GM23338 (cell line): ENCODE measurements around the gene CRAMP1. TPM values are rescaled to one million over a fixed set of nuclear protein-coding genes. Genes with fewer than 3 reads are reported as not detected.

Experiments used
- ATAC-seq: fragments of 200-7000 bp; cut with Tn5 transposase; 3 replicates; pipeline ENCODE4 v1.9.1; 2020
- DNase-seq: peaks from one replicate; pipeline ENCODE4 v3.0.0-alpha.2; 2015; ENCODE audit warnings: low spot score
- H2AFZ ChIP-seq: fragments of 200-600 bp; sonication (generic); 2 replicates; pipeline ENCODE4 v1.8.0; 2016; ENCODE audit warnings: antibody characterized with exemption, mild to moderate bottlenecking, moderate library complexity
- H3F3A ChIP-seq: fragments of 200-600 bp; sonication (generic); replicated peaks from 2 replicates; pipeline ENCODE4 v1.8.0; 2017; ENCODE audit warnings: antibody characterized with exemption, mixed run types, low read depth
- H3K27ac ChIP-seq: fragments of 200-600 bp; sonication (generic); 2 replicates; pipeline ENCODE4 v1.6.1; 2016; ENCODE audit warnings: low read depth
- H3K27me3 ChIP-seq: fragments of 200-600 bp; sonication (generic); 2 replicates; pipeline ENCODE4 v1.8.0; 2016; ENCODE audit warnings: mild to moderate bottlenecking, mixed run types, moderate library complexity; ENCODE audit not compliant: insufficient read depth
- H3K36me3 ChIP-seq: fragments of 200-600 bp; sonication (generic); 2 replicates; pipeline ENCODE4 v1.8.0; 2016; ENCODE audit warnings: mild to moderate bottlenecking; ENCODE audit not compliant: insufficient read depth
- H3K4me1 ChIP-seq: fragments of 200-600 bp; sonication (generic); 2 replicates; pipeline ENCODE4 v1.8.0; 2016; ENCODE audit warnings: mild to moderate bottlenecking, moderate library complexity; ENCODE audit not compliant: insufficient read depth
- H3K4me2 ChIP-seq: fragments of 200-600 bp; sonication (generic); 2 replicates; pipeline ENCODE4 v1.7.1; 2017; ENCODE audit warnings: mixed run types
- H3K4me3 ChIP-seq: fragments of 200-600 bp; sonication (generic); 2 replicates; pipeline ENCODE4 v1.6.1; 2016; ENCODE audit warnings: mixed run types
- H3K79me2 ChIP-seq: fragments of 200-600 bp; sonication (generic); replicated peaks from 2 replicates; pipeline ENCODE4 v1.8.0; 2017; ENCODE audit warnings: mild to moderate bottlenecking; ENCODE audit not compliant: insufficient read depth
- H3K9me2 ChIP-seq: fragments of 200-600 bp; sonication (generic); 2 replicates; pipeline ENCODE4 v1.8.0; 2017; ENCODE audit not compliant: insufficient read depth
- H4K20me1 ChIP-seq: fragments of 200-600 bp; sonication (generic); replicated peaks from 2 replicates; pipeline ENCODE4 v1.8.0; 2017; ENCODE audit warnings: mild to moderate bottlenecking; ENCODE audit not compliant: insufficient read depth
- H3K27ac Mint-ChIP-seq: 2 replicates; pipeline ENCODE4 v1.8.0; 2020; ENCODE audit warnings: inconsistent platforms, mild to moderate bottlenecking, moderate library complexity, mixed read lengths
- H3K27me3 Mint-ChIP-seq: 3 replicates; pipeline ENCODE4 v1.8.0; 2022; ENCODE audit warnings: low read depth, mild to moderate bottlenecking, moderate library complexity, mixed read lengths, inconsistent platforms; ENCODE audit not compliant: insufficient read depth, poor library complexity
- H3K36me3 Mint-ChIP-seq: 3 replicates; pipeline ENCODE4 v1.8.0; 2021; ENCODE audit warnings: low read depth, mild to moderate bottlenecking, inconsistent platforms, moderate library complexity, mixed read lengths
- H3K4me1 Mint-ChIP-seq: 3 replicates; pipeline ENCODE4 v1.8.0; 2020; ENCODE audit warnings: mild to moderate bottlenecking, inconsistent platforms, mixed read lengths
- H3K4me3 Mint-ChIP-seq: 3 replicates; pipeline ENCODE4 v1.8.0; 2021; ENCODE audit warnings: moderate library complexity, mild to moderate bottlenecking, inconsistent platforms, mixed read lengths
- H3K9me3 Mint-ChIP-seq: 3 replicates; pipeline ENCODE4 v1.8.0; 2020; ENCODE audit warnings: moderate library complexity, mild to moderate bottlenecking, inconsistent platforms, mixed read lengths
- EZH2phosphoT487 ChIP-seq: fragments of 200-600 bp; sonication (generic); IDR thresholded peaks from one replicate; pipeline ENCODE4 v1.8.1; 2018; ENCODE audit warnings: antibody characterized with exemption; ENCODE audit not compliant: unreplicated experiment
- JUNB ChIP-seq: IDR thresholded peaks from one replicate; pipeline ENCODE4 v1.6.1; 2016; ENCODE audit warnings: antibody characterized with exemption; ENCODE audit not compliant: unreplicated experiment
- ZNF331 ChIP-seq: fragments of 250-450 bp; sonication (Bioruptor Pico); IDR thresholded peaks from 2 replicates; pipeline ENCODE4 v1.5.0; 2020; ENCODE audit warnings: low read depth, mild to moderate bottlenecking, moderate library complexity
- polyA plus RNA-seq: library from polyadenylated mRNA; unstranded; fragments of >200 nt; fragmentation: Nextera tagmentation; extraction: Ambion mirVana; gene quantifications from 2 replicates; pipeline ENCODE4 v1.2.1, GENCODE V29; 2016
- total RNA-seq: library from RNA; depleted of rRNA; stranded (reverse); fragments of >200 nt; shearing (Covaris generic); gene quantifications from 2 replicates; pipeline ENCODE4 v1.2.3, GENCODE V29; 2014
- TF ChIP-seq, protein P1 (sequence below): fragments of 250-450 bp; sonication (Bioruptor Pico); IDR thresholded peaks from 2 replicates; pipeline ENCODE4 v1.5.0; 2020; ENCODE audit warnings: mild to moderate bottlenecking, moderate library complexity
- TF ChIP-seq, protein P2 (sequence below), 2 experiments: fragments of 200-600 bp in 1 of 2; sonication (generic) in 1 of 2; conservative IDR thresholded peaks; 2 replicates each; pipeline versions ENCODE4 v1.5.1 to v1.6.1; 2016 to 2017; ENCODE audit warnings: antibody characterized with exemption in 2 of 2, low read depth in 2 of 2, mild to moderate bottlenecking in 2 of 2, moderate library complexity in 1 of 2
- TF ChIP-seq, protein P3 (sequence below): IDR thresholded peaks from one replicate; pipeline ENCODE4 v1.6.1; 2018; ENCODE audit warnings: antibody characterized with exemption; ENCODE audit not compliant: unreplicated experiment

The CRAMP1 gene
- total and polyA plus RNA-seq, 2 experiments from 2014 or later = 3.4 to 16.7 TPM

DNA sequence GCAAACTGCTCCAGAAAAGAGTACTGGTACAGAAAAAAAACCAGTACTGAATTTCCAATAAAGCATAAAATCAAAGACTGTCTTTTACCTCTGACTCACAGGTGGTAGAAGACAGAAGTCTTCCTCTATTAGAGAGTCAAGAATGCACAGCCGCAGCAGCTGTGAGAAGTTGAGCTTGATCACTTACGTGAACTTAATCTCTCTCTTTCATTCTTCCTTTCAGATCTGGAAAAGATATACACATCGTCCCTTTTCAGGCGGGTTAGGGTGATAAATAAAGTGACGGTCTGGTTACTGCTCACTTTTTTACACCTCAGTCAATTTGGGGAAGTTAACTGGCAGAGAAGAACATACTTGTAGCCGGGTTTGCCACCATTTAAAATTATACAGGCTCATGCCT, 4.2 kb upstream of the CRAMP1 start:
- peaks cover 3% of the 10 kb centered on the region for H3K27me3 ChIP-seq
- H3K27me3 Mint-ChIP-seq = peaks cover 19% of the 10 kb centered on the region

DNA sequence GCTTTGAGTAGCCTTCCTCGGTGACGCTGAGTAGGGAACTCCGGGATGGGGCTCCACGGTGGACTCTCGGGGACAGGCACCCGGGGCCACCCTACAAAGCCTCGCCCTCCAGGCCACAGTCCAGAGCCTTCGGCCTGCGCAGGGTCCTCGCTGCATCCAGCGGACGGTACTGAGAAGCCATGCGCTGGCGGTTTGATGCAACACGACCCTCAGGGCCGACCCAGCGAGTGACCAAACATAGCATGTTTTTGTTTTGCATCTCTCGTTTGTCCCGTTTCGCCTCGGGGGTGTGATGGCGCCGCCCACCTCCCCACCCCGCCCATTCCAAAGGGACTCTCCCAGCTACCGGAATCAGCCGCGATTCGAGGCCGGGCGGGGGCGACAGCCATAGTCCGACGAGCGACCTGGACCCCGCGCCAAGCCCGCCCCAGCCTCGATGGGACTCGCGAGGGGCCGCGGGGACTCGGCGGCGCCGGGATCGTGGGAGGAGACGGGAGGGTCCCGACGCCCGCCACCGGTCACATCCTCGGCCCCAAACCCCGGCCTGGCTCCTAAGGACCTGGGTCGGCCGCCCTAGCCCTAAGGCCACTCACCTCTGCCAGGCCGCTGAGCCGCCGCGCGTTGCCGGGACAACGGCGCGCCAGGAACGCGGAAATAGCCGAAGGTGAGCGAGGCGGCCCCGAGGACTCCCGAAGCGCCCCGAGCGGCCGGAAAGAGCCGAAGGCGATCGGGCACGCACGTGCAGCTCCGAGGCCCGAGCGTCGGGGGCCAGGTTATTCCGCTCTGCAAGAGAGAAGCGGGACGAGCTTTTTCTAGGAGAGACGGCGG, 1.9 kb upstream of the CRAMP1 start:
- peak overlapping the region; percentile 66; the same call in 1 of the 2 replicates for H3K27ac ChIP-seq
- peaks cover 5% of the 10 kb centered on the region; the same call in 2 of the 3 replicates for H3K9me3 Mint-ChIP-seq
- peak overlapping the region; percentile 87 for H2AFZ ChIP-seq
- peaks cover 20% of the 10 kb centered on the region for H3K4me1 Mint-ChIP-seq
- peaks cover 19% of the 10 kb centered on the region for H3K4me1 ChIP-seq
- H3K4me3 Mint-ChIP-seq = peak overlapping the region; percentile 94
- peaks cover 14% of the 10 kb centered on the region for H3K36me3 Mint-ChIP-seq
- no peaks in the 10 kb centered on the region; the same call in 1 of the 2 replicates for H3K9me2 ChIP-seq
- peak; percentile 76 for ATAC-seq
- H3K4me2 ChIP-seq = peak overlapping the region; percentile 95
- peak overlapping the region; percentile 70 for H3K27ac Mint-ChIP-seq
- peaks cover 4% of the 10 kb centered on the region for H4K20me1 ChIP-seq
- H3K27me3 Mint-ChIP-seq = peaks cover 31% of the 10 kb centered on the region
- peak overlapping the region; percentile 77 for H3K4me3 ChIP-seq
- H3F3A ChIP-seq = peaks cover 23% of the 10 kb centered on the region; the same call in 1 of the 2 replicates
- peak; percentile 95 for DNase-seq
- peaks cover 12% of the 10 kb centered on the region for H3K27me3 ChIP-seq
- peaks cover 26% of the 10 kb centered on the region for H3K79me2 ChIP-seq
- H3K36me3 ChIP-seq = no peaks in the 10 kb centered on the region
- TF ChIP-seq, protein P1, sequence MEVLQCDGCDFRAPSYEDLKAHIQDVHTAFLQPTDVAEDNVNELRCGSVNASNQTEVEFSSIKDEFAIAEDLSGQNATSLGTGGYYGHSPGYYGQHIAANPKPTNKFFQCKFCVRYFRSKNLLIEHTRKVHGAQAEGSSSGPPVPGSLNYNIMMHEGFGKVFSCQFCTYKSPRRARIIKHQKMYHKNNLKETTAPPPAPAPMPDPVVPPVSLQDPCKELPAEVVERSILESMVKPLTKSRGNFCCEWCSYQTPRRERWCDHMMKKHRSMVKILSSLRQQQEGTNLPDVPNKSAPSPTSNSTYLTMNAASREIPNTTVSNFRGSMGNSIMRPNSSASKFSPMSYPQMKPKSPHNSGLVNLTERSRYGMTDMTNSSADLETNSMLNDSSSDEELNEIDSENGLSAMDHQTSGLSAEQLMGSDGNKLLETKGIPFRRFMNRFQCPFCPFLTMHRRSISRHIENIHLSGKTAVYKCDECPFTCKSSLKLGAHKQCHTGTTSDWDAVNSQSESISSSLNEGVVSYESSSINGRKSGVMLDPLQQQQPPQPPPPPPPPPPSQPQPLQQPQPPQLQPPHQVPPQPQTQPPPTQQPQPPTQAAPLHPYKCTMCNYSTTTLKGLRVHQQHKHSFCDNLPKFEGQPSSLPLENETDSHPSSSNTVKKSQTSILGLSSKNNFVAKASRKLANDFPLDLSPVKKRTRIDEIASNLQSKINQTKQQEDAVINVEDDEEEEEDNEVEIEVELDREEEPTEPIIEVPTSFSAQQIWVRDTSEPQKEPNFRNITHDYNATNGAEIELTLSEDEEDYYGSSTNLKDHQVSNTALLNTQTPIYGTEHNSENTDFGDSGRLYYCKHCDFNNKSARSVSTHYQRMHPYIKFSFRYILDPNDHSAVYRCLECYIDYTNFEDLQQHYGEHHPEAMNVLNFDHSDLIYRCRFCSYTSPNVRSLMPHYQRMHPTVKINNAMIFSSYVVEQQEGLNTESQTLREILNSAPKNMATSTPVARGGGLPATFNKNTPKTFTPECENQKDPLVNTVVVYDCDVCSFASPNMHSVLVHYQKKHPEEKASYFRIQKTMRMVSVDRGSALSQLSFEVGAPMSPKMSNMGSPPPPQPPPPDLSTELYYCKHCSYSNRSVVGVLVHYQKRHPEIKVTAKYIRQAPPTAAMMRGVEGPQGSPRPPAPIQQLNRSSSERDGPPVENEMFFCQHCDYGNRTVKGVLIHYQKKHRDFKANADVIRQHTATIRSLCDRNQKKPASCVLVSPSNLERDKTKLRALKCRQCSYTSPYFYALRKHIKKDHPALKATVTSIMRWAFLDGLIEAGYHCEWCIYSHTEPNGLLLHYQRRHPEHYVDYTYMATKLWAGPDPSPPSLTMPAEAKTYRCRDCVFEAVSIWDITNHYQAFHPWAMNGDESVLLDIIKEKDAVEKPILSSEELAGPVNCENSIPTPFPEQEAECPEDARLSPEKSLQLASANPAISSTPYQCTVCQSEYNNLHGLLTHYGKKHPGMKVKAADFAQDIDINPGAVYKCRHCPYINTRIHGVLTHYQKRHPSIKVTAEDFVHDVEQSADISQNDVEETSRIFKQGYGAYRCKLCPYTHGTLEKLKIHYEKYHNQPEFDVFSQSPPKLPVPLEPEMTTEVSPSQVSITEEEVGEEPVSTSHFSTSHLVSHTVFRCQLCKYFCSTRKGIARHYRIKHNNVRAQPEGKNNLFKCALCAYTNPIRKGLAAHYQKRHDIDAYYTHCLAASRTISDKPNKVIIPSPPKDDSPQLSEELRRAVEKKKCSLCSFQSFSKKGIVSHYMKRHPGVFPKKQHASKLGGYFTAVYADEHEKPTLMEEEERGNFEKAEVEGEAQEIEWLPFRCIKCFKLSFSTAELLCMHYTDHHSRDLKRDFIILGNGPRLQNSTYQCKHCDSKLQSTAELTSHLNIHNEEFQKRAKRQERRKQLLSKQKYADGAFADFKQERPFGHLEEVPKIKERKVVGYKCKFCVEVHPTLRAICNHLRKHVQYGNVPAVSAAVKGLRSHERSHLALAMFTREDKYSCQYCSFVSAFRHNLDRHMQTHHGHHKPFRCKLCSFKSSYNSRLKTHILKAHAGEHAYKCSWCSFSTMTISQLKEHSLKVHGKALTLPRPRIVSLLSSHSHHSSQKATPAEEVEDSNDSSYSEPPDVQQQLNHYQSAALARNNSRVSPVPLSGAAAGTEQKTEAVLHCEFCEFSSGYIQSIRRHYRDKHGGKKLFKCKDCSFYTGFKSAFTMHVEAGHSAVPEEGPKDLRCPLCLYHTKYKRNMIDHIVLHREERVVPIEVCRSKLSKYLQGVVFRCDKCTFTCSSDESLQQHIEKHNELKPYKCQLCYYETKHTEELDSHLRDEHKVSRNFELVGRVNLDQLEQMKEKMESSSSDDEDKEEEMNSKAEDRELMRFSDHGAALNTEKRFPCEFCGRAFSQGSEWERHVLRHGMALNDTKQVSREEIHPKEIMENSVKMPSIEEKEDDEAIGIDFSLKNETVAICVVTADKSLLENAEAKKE (CRISPR knock-in tag) = no peak

More for the DNA sequence above, 4.2 kb upstream of the CRAMP1 start:
- no peak for DNase-seq
- Mint-ChIP-seq H3K36me3 (peaks cover 17% of the 10 kb centered on the region), H3K4me3 (no peak overlapping the region; the same call in 2 of the 3 replicates), H3K27ac (no peak overlapping the region), H3K9me3 (peaks cover 5% of the 10 kb centered on the region; the same call in 2 of the 3 replicates), H3K4me1 (peaks cover 9% of the 10 kb centered on the region)
- Histone ChIP-seq H2AFZ (no peak overlapping the region), H3K4me1 (peaks cover 7% of the 10 kb centered on the region; the same call in 1 of the 2 replicates), H3K27ac (no peak overlapping the region), H3K36me3 (no peaks in the 10 kb centered on the region), H3K4me3 (no peak overlapping the region), H3K4me2 (no peak overlapping the region), H3F3A (peaks cover 16% of the 10 kb centered on the region; the same call in 1 of the 2 replicates), H4K20me1 (no peaks in the 10 kb centered on the region; the same call in 1 of the 2 replicates), H3K79me2 (peaks cover 12% of the 10 kb centered on the region), H3K9me2 (no peaks in the 10 kb centered on the region; the same call in 1 of the 2 replicates)
- no peak for ATAC-seq
- TF ChIP-seq ZNF331 = no peak
- TF ChIP-seq JUNB = no peak
- TF ChIP-seq, protein P2, sequence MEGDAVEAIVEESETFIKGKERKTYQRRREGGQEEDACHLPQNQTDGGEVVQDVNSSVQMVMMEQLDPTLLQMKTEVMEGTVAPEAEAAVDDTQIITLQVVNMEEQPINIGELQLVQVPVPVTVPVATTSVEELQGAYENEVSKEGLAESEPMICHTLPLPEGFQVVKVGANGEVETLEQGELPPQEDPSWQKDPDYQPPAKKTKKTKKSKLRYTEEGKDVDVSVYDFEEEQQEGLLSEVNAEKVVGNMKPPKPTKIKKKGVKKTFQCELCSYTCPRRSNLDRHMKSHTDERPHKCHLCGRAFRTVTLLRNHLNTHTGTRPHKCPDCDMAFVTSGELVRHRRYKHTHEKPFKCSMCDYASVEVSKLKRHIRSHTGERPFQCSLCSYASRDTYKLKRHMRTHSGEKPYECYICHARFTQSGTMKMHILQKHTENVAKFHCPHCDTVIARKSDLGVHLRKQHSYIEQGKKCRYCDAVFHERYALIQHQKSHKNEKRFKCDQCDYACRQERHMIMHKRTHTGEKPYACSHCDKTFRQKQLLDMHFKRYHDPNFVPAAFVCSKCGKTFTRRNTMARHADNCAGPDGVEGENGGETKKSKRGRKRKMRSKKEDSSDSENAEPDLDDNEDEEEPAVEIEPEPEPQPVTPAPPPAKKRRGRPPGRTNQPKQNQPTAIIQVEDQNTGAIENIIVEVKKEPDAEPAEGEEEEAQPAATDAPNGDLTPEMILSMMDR (conservative IDR thresholded peaks at IDR 0.05; ENCODE audit: low read depth in 2 of 2) = no peak
- TF ChIP-seq, protein P3, sequence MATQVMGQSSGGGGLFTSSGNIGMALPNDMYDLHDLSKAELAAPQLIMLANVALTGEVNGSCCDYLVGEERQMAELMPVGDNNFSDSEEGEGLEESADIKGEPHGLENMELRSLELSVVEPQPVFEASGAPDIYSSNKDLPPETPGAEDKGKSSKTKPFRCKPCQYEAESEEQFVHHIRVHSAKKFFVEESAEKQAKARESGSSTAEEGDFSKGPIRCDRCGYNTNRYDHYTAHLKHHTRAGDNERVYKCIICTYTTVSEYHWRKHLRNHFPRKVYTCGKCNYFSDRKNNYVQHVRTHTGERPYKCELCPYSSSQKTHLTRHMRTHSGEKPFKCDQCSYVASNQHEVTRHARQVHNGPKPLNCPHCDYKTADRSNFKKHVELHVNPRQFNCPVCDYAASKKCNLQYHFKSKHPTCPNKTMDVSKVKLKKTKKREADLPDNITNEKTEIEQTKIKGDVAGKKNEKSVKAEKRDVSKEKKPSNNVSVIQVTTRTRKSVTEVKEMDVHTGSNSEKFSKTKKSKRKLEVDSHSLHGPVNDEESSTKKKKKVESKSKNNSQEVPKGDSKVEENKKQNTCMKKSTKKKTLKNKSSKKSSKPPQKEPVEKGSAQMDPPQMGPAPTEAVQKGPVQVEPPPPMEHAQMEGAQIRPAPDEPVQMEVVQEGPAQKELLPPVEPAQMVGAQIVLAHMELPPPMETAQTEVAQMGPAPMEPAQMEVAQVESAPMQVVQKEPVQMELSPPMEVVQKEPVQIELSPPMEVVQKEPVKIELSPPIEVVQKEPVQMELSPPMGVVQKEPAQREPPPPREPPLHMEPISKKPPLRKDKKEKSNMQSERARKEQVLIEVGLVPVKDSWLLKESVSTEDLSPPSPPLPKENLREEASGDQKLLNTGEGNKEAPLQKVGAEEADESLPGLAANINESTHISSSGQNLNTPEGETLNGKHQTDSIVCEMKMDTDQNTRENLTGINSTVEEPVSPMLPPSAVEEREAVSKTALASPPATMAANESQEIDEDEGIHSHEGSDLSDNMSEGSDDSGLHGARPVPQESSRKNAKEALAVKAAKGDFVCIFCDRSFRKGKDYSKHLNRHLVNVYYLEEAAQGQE = no peak
- no peak for TF ChIP-seq EZH2phosphoT487
